Measurements from ENCODE around the gene KIAA1586. TPM values are rescaled to one million over a fixed set of nuclear protein-coding genes. Genes with fewer than 3 reads are reported as not detected.
A peak's percentile ranks its signal among the peaks of the same experiment; 100 is the strongest.

The KIAA1586 gene
- total and polyA plus RNA-seq, 2 of the 13 experiments (the other 11 are each of a cell fraction or from before 2014, with no cell fraction given), result 5.5 to 16.9 TPM

DNA sequence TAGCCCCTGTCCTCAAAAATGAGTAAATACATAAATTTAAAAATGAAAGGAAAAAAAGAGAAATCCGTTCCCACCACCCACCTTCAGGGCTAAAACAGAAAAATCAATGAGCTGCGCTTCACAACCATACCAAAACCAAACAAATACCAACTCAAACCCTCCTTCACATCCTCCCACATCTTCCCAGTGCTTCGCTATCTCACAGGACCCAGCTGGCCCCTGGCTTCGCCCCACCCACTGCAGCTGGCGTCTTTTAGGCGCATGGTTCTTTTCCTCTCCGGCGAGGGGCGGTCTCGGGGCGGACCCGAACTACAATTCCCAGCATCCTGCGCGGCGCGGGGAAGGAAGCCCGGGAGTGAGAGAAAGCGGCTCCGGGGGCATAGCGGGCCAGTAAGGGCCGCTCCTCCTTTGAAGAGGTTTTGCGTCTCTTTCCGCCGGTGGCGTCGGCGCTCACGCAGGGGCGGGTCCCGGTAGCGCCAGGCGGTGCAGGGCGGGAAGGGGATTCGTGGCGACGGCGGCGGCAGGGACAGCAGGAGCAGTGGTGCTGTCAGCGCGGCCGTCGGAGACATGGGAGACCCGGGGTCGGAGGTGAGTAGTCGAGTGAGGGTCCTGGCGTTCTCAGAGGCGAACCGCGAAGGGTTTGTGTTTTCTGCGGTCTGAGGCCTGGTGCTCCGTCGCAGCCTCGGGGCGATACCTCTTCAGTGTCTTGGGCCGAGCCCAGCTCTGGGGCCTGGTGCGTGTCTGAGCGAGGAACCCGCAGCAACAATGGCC lies 43.4 kb downstream of the KIAA1586 start, which contains the start of gene ZNF451 (continued):
- TF ChIP-seq PBX3 (CRISPR knock-in tag; IDR thresholded peaks at IDR 0.05; ENCODE audit: borderline replicate concordance), result 0 out of 2 replicates have a peak, but pooled peaks have one; percentile 51
- TF ChIP-seq, protein P1, sequence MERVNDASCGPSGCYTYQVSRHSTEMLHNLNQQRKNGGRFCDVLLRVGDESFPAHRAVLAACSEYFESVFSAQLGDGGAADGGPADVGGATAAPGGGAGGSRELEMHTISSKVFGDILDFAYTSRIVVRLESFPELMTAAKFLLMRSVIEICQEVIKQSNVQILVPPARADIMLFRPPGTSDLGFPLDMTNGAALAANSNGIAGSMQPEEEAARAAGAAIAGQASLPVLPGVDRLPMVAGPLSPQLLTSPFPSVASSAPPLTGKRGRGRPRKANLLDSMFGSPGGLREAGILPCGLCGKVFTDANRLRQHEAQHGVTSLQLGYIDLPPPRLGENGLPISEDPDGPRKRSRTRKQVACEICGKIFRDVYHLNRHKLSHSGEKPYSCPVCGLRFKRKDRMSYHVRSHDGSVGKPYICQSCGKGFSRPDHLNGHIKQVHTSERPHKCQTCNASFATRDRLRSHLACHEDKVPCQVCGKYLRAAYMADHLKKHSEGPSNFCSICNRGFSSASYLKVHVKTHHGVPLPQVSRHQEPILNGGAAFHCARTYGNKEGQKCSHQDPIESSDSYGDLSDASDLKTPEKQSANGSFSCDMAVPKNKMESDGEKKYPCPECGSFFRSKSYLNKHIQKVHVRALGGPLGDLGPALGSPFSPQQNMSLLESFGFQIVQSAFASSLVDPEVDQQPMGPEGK (CRISPR knock-in tag; IDR thresholded peaks at IDR 0.05), result peak; percentile 84
- TF ChIP-seq, protein P2, sequence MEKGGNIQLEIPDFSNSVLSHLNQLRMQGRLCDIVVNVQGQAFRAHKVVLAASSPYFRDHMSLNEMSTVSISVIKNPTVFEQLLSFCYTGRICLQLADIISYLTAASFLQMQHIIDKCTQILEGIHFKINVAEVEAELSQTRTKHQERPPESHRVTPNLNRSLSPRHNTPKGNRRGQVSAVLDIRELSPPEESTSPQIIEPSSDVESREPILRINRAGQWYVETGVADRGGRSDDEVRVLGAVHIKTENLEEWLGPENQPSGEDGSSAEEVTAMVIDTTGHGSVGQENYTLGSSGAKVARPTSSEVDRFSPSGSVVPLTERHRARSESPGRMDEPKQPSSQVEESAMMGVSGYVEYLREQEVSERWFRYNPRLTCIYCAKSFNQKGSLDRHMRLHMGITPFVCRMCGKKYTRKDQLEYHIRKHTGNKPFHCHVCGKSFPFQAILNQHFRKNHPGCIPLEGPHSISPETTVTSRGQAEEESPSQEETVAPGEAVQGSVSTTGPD (CRISPR knock-in tag; IDR thresholded peaks at IDR 0.05), result no peak
- TF ChIP-seq HNRNPH1 (optimal IDR thresholded peaks at IDR 0.05; ENCODE audit: low read depth, low read length), result no peak
- TF ChIP-seq, protein P3, sequence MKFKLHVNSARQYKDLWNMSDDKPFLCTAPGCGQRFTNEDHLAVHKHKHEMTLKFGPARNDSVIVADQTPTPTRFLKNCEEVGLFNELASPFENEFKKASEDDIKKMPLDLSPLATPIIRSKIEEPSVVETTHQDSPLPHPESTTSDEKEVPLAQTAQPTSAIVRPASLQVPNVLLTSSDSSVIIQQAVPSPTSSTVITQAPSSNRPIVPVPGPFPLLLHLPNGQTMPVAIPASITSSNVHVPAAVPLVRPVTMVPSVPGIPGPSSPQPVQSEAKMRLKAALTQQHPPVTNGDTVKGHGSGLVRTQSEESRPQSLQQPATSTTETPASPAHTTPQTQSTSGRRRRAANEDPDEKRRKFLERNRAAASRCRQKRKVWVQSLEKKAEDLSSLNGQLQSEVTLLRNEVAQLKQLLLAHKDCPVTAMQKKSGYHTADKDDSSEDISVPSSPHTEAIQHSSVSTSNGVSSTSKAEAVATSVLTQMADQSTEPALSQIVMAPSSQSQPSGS (CRISPR knock-in tag; IDR thresholded peaks at IDR 0.05), result peak; percentile 45; the same call in 1 of the 2 replicates
- TF ChIP-seq HMGXB3 (CRISPR knock-in tag; IDR thresholded peaks at IDR 0.05; ENCODE audit: borderline replicate concordance), result peak; percentile 81
- no peak for TF ChIP-seq ZNF101 (CRISPR knock-in tag; IDR thresholded peaks at IDR 0.05; ENCODE audit: borderline replicate concordance, low read depth)
- peak; percentile 93 for TF ChIP-seq ZNF687 (CRISPR knock-in tag; IDR thresholded peaks at IDR 0.05)
